ENCODE data around the gene EMID1.

EMID1 gene

GRCh38 chr22:29158546-29158945, 47.1 kb upstream of the EMID1 start:
- Histone ChIP-seq H3K4me2 (ENCODE audit: low read length) (no peak overlapping the region), H3K9ac (no peak overlapping the region), H3K36me3 (ENCODE audit: control insufficient read depth, insufficient read depth, low read length) (no peaks in the 10 kb centered on the region), H3K4me3 (ENCODE audit: low read depth, low read length) (no peak overlapping the region), H3K4me1 (no peaks in the 10 kb centered on the region), H3K9me3 (ENCODE audit: control insufficient read depth, low read length) (no peaks in the 10 kb centered on the region), H3K27ac (no peak overlapping the region), H3K27me3 (ENCODE audit: control insufficient read depth, insufficient read depth, low read length) (no peaks in the 10 kb centered on the region), H3K79me2 (no peaks in the 10 kb centered on the region), H2AFZ (no peak overlapping the region)
- TF ChIP-seq CTCF (IDR thresholded peaks at IDR 0.05), result no peak

- Histone ChIP-seq H3K9ac (no peak overlapping the region), H3K4me2 (ENCODE audit: low read length) (no peak overlapping the region), H3K27ac (no peak overlapping the region), H2AFZ (no peak overlapping the region), H3K4me3 (ENCODE audit: low read depth, low read length) (no peak overlapping the region), H3K4me1 (no peaks in the 10 kb centered on the region), H3K36me3 (ENCODE audit: control insufficient read depth, insufficient read depth, low read length) (no peaks in the 10 kb centered on the region), H3K9me3 (ENCODE audit: control insufficient read depth, low read length) (no peaks in the 10 kb centered on the region), H3K27me3 (ENCODE audit: control insufficient read depth, insufficient read depth, low read length) (no peaks in the 10 kb centered on the region), H3K79me2 (no peaks in the 10 kb centered on the region)
- no peak for TF ChIP-seq CTCF (IDR thresholded peaks at IDR 0.05)
Measured at GRCh38 chr22:29163808-29164207, 41.9 kb upstream of the EMID1 start.

- H3K79me2 ChIP-seq, result no peaks in the 10 kb centered on the region
- H3K4me1 ChIP-seq, result no peaks in the 10 kb centered on the region
- no peak overlapping the region for H3K4me3 ChIP-seq (ENCODE audit: low read depth, low read length)
- TF ChIP-seq CTCF (IDR thresholded peaks at IDR 0.05), result no peak
- no peak overlapping the region for H2AFZ ChIP-seq
- no peak overlapping the region for H3K27ac ChIP-seq
- no peaks in the 10 kb centered on the region for H3K36me3 ChIP-seq (ENCODE audit: control insufficient read depth, insufficient read depth, low read length)
- no peaks in the 10 kb centered on the region for H3K27me3 ChIP-seq (ENCODE audit: control insufficient read depth, insufficient read depth, low read length)
- H3K9me3 ChIP-seq (ENCODE audit: control insufficient read depth, low read length), result no peaks in the 10 kb centered on the region
- no peak overlapping the region for H3K9ac ChIP-seq
- H3K4me2 ChIP-seq (ENCODE audit: low read length), result no peak overlapping the region
Measured at GRCh38 chr22:29165321-29166060, 40.2 kb upstream of the EMID1 start.

- no peaks in the 10 kb centered on the region for H3K79me2 ChIP-seq
- no peaks in the 10 kb centered on the region for H3K9me3 ChIP-seq (ENCODE audit: control insufficient read depth, low read length)
- H3K4me1 ChIP-seq, result no peaks in the 10 kb centered on the region
- H3K9ac ChIP-seq, result no peak overlapping the region
- H3K27me3 ChIP-seq (ENCODE audit: control insufficient read depth, insufficient read depth, low read length), result no peaks in the 10 kb centered on the region
- no peak overlapping the region for H3K4me2 ChIP-seq (ENCODE audit: low read length)
- H3K27ac ChIP-seq, result no peak overlapping the region
- H2AFZ ChIP-seq, result no peak overlapping the region
- no peaks in the 10 kb centered on the region for H3K36me3 ChIP-seq (ENCODE audit: control insufficient read depth, insufficient read depth, low read length)
- no peak for TF ChIP-seq CTCF (IDR thresholded peaks at IDR 0.05)
- no peak overlapping the region for H3K4me3 ChIP-seq (ENCODE audit: low read depth, low read length)
Measured at GRCh38 chr22:29166180-29166579, 39.5 kb upstream of the EMID1 start.

Measured in parathyroid adenoma (tissue), 2 donors.